ENCODE results near the gene ARID5B.

The ARID5B gene

GRCh38 chr10:62015994-62016393 lies 114.5 kb downstream of the ARID5B start (continued):
- TF ChIP-seq, protein P1, sequence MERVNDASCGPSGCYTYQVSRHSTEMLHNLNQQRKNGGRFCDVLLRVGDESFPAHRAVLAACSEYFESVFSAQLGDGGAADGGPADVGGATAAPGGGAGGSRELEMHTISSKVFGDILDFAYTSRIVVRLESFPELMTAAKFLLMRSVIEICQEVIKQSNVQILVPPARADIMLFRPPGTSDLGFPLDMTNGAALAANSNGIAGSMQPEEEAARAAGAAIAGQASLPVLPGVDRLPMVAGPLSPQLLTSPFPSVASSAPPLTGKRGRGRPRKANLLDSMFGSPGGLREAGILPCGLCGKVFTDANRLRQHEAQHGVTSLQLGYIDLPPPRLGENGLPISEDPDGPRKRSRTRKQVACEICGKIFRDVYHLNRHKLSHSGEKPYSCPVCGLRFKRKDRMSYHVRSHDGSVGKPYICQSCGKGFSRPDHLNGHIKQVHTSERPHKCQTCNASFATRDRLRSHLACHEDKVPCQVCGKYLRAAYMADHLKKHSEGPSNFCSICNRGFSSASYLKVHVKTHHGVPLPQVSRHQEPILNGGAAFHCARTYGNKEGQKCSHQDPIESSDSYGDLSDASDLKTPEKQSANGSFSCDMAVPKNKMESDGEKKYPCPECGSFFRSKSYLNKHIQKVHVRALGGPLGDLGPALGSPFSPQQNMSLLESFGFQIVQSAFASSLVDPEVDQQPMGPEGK (tag by site-specific recombination; IDR thresholded peaks at IDR 0.05), result no peak
- TF ChIP-seq WT1 (tag by site-specific recombination; IDR thresholded peaks at IDR 0.05) (no peak), ZSCAN16 (tag by site-specific recombination; IDR thresholded peaks at IDR 0.05) (no peak), ZNF785 (tag by site-specific recombination; IDR thresholded peaks at IDR 0.05) (no peak), ZNF362 (tag by site-specific recombination; IDR thresholded peaks at IDR 0.05) (no peak), ZNF654 (tag by site-specific recombination; IDR thresholded peaks at IDR 0.05; ENCODE audit: low read depth) (no peak), ZSCAN5A (tag by site-specific recombination; IDR thresholded peaks at IDR 0.05) (no peak), GLIS2 (tag by site-specific recombination; IDR thresholded peaks at IDR 0.05) (no peak), IKZF3 (tag by site-specific recombination; IDR thresholded peaks at IDR 0.05) (no peak)

DNA sequence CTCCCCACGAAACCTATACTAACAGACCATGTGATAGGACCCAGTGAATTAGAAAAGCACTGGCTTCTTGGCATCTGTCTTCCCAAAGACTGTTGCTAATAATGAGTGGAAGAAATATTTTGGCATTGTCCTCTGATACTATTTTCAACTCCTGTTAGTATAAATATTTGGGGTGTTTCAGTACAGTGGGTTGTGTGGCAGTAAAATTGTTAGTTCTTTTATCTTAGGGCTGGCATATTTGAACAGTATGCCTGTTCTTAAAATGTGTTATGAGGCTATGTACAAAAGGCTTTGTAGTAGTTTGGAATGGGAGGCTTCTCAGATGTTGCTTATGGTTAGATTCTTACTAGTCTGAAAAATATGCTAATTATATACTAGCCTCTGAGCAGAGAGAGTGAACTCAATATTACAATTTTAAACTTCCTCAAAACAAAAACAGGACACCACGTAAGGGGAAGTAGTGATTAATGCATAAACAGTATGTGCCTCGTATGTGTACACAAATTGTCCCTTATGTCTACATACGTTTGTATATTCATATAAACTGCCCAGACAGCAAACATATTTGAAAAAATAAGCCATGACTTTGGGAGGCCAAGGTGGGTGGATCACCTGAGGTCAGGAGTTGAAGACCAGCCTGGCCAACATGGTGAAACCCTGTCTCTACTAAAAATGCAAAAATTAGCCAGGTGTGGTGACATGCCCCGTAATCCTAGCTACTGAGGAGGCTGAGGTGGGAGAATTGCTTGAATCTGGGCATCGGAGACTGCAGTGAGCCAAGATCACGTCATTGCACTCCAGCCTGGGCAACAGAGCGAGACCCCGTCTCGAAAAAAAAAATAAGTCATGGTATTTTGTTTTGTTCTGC lies 115.4 kb downstream of the ARID5B start:
- Histone ChIP-seq H3K4me3 (ENCODE audit: low read depth, low read length) (no peak overlapping the region), H3K27ac (ENCODE audit: extremely low read depth, low read depth, low read length) (no peak overlapping the region), H3K36me3 (ENCODE audit: control insufficient read depth in 2 of 2, insufficient read depth in 1 of 2, low read length in 2 of 2) (no peaks in the 10 kb centered on the region), H3K4me1 (ENCODE audit: control insufficient read depth, insufficient read depth, low read length) (peaks cover 32% of the 10 kb centered on the region), H3K9me3 (ENCODE audit: control insufficient read depth, insufficient read depth, low read depth, low read length) (no peaks in the 10 kb centered on the region)
- TF ChIP-seq KLF16 (tag by site-specific recombination; IDR thresholded peaks at IDR 0.05) (no peak), SP7 (tag by site-specific recombination; IDR thresholded peaks at IDR 0.05) (peak; percentile 81), ZNF121 (tag by site-specific recombination; IDR thresholded peaks at IDR 0.05) (peak; percentile 53; the same call in 1 of the 2 replicates)
- POLR2A ChIA-PET, result interaction anchor here (0.7 kb wide), 1 partner anchor 787 kb away, joined by 4 read pairs; no protein-coding TSS in a partner anchor
- CTCF ChIA-PET, result interaction anchor here (0.6 kb wide), 1 partner anchor 24 kb away, joined by 3 read pairs; no protein-coding TSS in a partner anchor

- H3K36me3 ChIP-seq (ENCODE audit: control insufficient read depth in 2 of 2, insufficient read depth in 1 of 2, low read length in 2 of 2), result no peaks in the 10 kb centered on the region
- H3K9me3 ChIP-seq (ENCODE audit: control insufficient read depth, insufficient read depth, low read depth, low read length), result no peaks in the 10 kb centered on the region
- POLR2A ChIA-PET, result interaction anchor here (0.7 kb wide), 1 partner anchor 786 kb away, joined by 4 read pairs; no protein-coding TSS in a partner anchor
- H3K4me1 ChIP-seq (ENCODE audit: control insufficient read depth, insufficient read depth, low read length), result peaks cover 32% of the 10 kb centered on the region
- no peak overlapping the region for H3K27ac ChIP-seq (ENCODE audit: extremely low read depth, low read depth, low read length)
- H3K4me3 ChIP-seq (ENCODE audit: low read depth, low read length), result no peak overlapping the region
- CTCF ChIA-PET, result interaction anchor here (0.6 kb wide), 1 partner anchor 24 kb away, joined by 3 read pairs; no protein-coding TSS in a partner anchor
- TF ChIP-seq ZNF362 (tag by site-specific recombination; IDR thresholded peaks at IDR 0.05), result no peak
- no peak for TF ChIP-seq ZNF670 (tag by site-specific recombination; IDR thresholded peaks at IDR 0.05; ENCODE audit: low read depth)
- TF ChIP-seq, protein P2, sequence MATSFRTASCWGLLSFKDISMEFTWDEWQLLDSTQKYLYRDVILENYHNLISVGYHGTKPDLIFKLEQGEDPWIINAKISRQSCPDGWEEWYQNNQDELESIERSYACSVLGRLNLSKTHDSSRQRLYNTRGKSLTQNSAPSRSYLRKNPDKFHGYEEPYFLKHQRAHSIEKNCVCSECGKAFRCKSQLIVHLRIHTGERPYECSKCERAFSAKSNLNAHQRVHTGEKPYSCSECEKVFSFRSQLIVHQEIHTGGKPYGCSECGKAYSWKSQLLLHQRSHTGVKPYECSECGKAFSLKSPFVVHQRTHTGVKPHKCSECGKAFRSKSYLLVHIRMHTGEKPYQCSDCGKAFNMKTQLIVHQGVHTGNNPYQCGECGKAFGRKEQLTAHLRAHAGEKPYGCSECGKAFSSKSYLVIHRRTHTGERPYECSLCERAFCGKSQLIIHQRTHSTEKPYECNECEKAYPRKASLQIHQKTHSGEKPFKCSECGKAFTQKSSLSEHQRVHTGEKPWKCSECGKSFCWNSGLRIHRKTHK (tag by site-specific recombination; IDR thresholded peaks at IDR 0.05), result no peak
- no peak for TF ChIP-seq ZNF341 (tag by site-specific recombination; IDR thresholded peaks at IDR 0.05; ENCODE audit: low read depth)
- no peak for TF ChIP-seq MEIS1 (CRISPR knock-in tag; IDR thresholded peaks at IDR 0.05; ENCODE audit: borderline replicate concordance)
- TF ChIP-seq ZNF155 (tag by site-specific recombination; IDR thresholded peaks at IDR 0.05), result no peak
- no peak for TF ChIP-seq GFI1B (tag by site-specific recombination; IDR thresholded peaks at IDR 0.05)
- TF ChIP-seq ZBTB17 (tag by site-specific recombination; IDR thresholded peaks at IDR 0.05), result no peak
- TF ChIP-seq ZNF138 (tag by site-specific recombination; IDR thresholded peaks at IDR 0.05; ENCODE audit: borderline replicate concordance), result no peak
- TF ChIP-seq, protein P3, sequence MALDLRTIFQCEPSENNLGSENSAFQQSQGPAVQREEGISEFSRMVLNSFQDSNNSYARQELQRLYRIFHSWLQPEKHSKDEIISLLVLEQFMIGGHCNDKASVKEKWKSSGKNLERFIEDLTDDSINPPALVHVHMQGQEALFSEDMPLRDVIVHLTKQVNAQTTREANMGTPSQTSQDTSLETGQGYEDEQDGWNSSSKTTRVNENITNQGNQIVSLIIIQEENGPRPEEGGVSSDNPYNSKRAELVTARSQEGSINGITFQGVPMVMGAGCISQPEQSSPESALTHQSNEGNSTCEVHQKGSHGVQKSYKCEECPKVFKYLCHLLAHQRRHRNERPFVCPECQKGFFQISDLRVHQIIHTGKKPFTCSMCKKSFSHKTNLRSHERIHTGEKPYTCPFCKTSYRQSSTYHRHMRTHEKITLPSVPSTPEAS (tag by site-specific recombination; IDR thresholded peaks at IDR 0.05), result no peak
- no peak for TF ChIP-seq ZXDB (tag by site-specific recombination; IDR thresholded peaks at IDR 0.05)
- TF ChIP-seq RBAK (tag by site-specific recombination; IDR thresholded peaks at IDR 0.05), result no peak
Measured at GRCh38 chr10:62017491-62017870, 116.0 kb downstream of the ARID5B start.

All from HEK293 (cell line).